Upper lobe of left lung (tissue), 4 donors: ENCODE measurements around the gene REP15.

Source experiments
- EP300 ChIP-seq, 4 donors: sonication (generic); formaldehyde crosslinking; IDR thresholded peaks; one replicate each; pipeline ENCODE4 v1.5.1; 2017; ENCODE audit warnings: antibody characterized with exemption in 4 of 4, control low read depth in 2 of 4
- POLR2A ChIP-seq, 4 donors: fragments of 450-650 bp; IDR thresholded peaks; one replicate each; pipeline ENCODE4 v1.5.1; 2016 to 2017; ENCODE audit warnings: antibody characterized with exemption in 4 of 4, mild to moderate bottlenecking in 2 of 4
- POLR2AphosphoS5 ChIP-seq, 2 donors: sonication (generic); formaldehyde crosslinking; IDR thresholded peaks; one replicate each; pipeline ENCODE4 v1.5.1; 2017; ENCODE audit warnings: antibody characterized with exemption in 2 of 2
- TF ChIP-seq, protein P1 (sequence below), 6 experiments: fragments of 450-650 bp in 4 of 6; fragments of 200-600 bp in 2 of 6; sonication (generic) in 2 of 6; IDR thresholded peaks; one replicate each; pipeline ENCODE4 v1.5.1; 2016 to 2019; ENCODE audit warnings: antibody characterized with exemption in 6 of 6

GRCh38 chr12:27733052-27733656 is 36.9 kb downstream of the REP15 start:
- TF ChIP-seq POLR2AphosphoS5 (IDR thresholded peaks at IDR 0.05) (no peak), EP300 (IDR thresholded peaks at IDR 0.05) (no peak), POLR2A (IDR thresholded peaks at IDR 0.05) (no peak)
- TF ChIP-seq, protein P1, sequence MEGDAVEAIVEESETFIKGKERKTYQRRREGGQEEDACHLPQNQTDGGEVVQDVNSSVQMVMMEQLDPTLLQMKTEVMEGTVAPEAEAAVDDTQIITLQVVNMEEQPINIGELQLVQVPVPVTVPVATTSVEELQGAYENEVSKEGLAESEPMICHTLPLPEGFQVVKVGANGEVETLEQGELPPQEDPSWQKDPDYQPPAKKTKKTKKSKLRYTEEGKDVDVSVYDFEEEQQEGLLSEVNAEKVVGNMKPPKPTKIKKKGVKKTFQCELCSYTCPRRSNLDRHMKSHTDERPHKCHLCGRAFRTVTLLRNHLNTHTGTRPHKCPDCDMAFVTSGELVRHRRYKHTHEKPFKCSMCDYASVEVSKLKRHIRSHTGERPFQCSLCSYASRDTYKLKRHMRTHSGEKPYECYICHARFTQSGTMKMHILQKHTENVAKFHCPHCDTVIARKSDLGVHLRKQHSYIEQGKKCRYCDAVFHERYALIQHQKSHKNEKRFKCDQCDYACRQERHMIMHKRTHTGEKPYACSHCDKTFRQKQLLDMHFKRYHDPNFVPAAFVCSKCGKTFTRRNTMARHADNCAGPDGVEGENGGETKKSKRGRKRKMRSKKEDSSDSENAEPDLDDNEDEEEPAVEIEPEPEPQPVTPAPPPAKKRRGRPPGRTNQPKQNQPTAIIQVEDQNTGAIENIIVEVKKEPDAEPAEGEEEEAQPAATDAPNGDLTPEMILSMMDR (IDR thresholded peaks at IDR 0.05): peak; percentile 37 to 77 (median 68)
